ENCODE data around the gene RNF157.
"Not testable (repeated sequence)": the region's sequence is repeated elsewhere in the genome, so short reads cannot be mapped to it uniquely, and the experiment has no call there.

Gene RNF157

DNA sequence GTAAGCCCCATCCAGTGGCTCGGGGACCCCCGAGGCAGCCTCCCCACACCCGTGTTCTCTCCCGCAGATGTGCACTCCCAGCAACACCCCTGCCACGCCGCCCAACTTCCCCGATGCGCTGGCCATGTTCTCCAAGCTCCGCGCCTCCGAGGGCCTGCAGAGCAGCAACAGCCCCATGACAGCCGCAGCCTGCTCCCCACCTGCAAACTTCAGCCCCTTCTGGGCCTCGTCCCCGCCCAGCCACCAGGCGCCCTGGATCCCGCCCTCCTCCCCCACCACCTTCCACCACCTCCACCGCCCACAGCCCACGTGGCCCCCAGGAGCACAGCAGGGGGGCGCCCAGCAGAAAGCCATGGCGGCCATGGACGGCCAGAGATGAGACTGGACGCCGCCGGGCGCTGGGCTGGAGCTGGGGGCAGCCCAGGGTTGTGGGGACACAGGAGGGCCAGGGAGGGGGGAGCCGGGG is 29.9 kb upstream of the RNF157 start:
- no peak for DNase-seq

DNA sequence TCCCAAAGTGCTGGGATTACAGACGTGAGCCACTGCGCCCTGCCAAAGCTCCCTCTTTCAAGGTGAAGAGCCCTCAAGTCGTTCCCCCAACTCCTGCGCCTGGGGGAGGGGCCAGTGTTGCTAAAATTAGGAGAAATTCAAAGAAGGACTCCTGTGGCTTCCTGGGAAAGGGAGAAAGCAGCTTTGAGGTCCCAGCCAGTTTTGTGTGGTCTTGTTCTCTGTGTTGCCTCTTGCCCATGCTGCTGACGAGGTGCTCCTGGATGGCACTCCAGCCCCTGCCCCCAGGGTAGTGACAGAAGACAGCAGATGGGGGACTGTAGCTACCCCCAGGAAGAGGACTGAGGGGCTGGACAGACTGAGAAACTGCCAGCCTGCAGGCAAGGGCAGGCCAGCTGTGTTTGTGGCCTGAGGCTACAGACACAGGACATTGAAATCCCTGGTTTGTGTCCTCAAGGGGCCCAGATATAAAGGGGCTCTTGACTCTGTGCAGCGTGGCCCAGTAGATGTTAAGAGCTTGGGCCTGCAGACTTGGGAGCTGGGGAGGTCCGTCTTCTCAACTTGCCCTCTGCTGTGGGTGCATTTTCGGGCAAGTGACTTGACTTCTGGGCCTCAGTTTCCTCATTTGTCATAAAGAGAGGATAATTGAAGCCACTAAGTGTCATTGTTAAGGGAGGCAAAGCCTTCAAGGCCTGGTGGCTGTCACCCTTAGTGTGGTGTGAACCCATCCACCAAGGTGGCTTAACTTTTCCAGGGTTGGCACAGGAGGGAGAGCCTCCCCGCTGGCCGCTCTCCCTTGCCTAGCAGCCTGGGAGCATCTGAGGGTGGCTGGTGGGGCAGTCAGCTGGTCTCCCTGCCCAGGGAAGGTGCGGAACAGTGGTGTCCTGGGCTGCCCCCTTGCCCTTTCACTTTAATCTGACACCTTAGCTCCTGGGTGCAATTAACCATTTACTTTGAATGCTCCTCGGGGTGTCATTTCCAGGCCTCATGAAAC is 29.0 kb upstream of the RNF157 start:
- DNase-seq = no peak

DNA sequence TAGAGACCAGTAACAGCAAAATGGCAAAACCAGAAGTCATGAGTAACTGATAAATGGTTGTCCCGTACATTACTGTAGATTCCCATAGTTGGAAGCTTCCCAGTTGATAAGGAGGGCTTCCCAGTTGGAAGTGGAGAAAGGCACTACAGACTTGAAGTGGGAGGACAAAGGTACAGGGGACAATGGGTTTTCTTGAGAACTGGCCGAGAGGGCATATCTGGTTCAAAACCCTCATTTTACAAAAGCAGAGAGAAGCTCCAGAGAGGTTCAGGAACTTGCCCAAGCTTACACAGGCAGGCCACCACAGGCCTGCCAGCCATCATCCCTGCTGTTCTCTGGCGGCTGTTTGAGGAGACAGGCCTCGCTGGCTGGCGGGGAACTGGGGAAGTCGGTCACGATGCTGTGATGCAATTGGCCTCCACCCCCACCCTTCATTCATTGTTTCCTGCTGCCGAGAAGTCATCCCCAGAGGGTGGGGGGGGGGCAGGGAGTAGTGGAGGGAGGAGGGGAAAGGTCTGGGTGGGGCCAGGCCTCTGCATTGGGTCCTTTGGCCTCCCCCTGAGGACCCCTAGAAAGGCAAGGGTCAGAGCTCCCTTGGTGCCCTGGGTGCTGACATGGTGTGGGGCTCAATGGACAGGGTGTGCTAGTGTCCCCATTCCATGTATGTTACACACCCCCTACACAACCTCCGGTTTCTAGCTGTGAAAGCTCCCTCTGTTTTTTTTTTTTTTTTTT is 27.9 kb upstream of the RNF157 start:
- peak; percentile 58 for DNase-seq

DNA sequence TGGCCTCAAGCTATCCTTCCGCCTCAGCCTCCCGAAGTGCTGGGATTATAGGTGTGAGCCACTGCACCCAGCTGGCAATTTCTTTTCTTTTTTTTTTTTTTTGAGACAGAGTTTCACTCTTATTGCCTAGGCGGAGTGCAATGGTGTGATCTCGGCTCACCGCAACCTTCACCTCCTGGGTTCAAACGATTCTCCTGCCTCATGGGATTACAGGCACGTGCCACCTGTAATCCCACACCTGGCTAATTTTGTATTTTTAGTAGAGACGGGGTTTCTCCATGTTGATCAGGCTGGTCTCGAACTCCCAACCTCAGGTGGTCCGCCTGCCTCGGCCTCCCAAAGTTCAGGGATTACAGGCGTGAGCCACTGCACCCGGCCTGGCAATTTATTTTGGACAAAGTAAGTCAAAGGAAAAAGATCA is 27.3 kb upstream of the RNF157 start:
- DNase-seq = not testable (repeated sequence)

DNA sequence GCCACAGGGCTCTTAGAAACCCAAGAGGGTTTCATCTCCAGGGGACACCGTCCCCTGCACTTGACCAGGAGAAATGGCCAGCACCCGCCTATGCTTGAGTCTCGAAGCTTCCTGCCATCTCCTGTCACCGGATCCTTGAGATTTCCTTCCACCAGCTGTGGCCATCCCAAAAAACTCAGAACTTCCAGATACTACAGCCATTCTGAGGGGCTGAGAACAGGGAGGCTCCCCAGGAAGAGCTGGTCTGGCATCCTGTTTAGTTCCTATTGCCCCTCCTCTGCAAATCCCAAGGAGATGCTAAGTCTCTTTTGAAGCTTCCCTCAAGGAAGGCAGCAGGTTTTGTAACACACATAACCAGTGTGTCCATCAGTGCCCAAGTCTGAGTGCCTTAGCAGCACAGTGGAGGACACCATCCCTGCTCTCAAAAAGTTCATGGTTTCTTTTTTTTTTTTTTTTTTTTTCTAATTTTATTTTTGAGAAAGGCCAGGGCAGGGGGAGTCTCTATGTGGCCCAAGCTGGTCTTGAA is 26.8 kb upstream of the RNF157 start:
- no peak for DNase-seq

DNA sequence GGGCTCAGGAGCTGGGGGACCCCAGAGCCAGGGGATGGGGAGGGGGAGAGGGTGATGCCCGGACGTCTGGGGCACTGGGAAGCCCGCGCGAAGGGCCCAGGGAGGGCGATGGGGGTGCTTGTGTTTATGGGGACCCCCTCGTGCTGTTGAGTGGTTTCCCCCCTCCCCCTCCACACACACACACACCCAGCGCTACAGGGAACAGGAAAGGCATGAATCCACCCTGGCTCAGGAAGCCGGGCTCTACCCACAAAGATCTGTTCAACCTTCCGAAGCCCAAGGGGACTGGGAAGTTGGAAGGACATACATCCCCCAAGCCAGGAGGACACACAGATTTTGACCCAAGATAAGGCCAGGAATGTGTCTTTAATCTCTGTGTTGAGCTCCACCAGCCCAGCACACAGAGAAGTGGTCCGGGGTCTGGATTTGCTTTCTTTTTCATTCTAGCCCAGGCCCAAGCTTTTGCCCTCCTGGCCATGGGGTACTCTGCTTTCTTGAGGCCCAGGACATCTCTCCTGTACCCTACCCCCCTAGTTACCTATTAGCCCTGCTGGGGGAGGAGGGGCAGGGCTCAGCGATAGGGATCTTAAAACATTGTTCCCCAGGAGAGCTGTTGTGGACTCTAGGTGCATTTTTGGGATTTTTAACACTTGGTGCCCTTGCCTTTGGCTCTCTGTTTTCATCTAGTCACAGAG is 26.1 kb upstream of the RNF157 start:
- DNase-seq = peak; percentile 45

DNA sequence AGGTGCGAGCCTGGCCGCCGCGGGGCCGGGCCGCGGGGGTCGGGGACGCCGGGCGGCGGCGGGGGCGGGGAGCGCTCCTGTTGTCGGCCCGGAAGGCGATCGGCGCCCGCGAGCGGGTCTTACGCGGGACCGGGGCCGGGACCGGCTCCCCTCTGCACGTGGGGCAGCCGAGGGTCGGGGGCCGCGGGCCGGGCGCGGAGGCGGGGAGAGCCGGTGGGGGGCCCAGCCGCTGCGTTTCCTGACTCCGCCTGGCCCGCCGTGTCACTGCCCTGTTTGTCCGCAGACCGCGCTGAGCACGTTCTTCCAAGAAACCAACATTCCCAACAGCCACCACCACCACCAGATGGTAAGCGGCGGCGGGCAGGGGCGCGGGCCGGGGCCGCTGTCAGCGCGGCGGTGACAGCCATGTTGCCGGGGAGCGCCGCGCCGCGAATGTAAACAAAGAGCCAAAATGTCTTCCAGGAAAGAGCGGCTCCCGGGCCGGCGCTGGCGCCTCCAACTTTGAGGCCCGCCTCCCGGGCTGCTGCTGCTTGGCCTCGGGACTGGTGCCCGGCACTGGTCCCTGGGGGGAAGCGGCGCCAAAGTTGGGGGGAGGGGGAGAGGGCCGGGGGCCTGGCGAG is 25.4 kb upstream of the RNF157 start:
- DNase-seq = peak; percentile 56

DNA sequence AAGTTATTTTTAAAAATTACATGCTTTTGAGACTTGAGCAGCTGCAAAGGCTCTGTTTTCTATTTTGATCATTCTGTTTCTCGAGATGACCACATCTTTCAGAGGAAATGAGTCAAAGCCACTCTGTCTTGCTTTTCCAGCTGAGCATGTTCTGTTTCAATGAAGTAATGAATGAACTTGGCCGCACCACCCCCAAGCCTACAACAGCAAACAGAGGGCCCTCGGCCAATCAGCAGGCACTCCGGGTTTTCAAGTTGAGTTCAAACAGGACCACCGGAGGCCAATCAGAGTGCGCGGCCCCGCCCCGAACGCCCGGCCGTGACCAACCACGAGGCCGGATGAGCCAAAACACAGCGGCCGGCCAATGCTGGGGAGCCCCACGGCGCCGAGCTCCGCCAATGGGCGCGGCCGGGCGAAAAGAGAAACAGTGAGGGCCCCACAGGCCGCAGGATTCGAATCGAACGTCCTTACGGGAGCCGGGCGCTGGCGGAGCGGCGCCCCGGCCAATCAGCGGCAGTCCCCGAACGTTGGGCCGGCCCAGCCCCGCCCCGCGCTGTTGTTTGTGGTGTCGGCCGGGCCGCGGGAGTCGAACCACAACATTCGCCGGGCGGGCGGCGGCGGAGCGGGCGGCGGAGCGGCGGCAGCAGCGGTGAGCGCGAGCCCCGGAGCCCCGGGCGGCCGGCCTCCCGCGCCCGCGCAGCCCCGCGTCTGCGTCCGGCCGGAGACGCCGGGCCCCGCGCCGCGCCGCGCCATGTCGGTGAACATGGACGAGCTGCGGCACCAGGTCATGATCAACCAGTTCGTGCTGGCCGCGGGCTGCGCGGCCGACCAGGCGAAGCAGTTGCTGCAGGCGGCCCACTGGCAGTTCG is 24.7 kb upstream of the RNF157 start, which contains the start of gene UBALD2:
UBALD2 (plus strand) TSS at position 594 of the 869 bp plus-strand sequence; CDS start at position 752, 158 bp downstream.
- peak; percentile 100 for DNase-seq

DNA sequence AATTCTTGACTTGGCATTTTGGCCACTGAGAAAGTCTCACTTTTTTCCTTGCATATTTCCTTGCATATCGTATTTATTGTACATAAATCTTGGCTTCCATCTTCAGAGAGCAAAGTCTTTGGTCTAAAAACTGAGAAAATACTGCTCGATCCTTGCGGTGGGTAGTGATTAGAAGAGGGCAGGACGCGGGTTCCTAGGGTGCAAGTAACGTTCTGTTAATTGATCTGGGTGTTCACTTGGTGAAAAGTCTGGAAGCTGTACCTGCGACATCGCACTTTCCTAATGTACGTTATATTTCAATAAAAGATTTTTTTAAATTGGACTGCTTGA is 24.1 kb upstream of the RNF157 start:
- DNase-seq = no peak

DNA sequence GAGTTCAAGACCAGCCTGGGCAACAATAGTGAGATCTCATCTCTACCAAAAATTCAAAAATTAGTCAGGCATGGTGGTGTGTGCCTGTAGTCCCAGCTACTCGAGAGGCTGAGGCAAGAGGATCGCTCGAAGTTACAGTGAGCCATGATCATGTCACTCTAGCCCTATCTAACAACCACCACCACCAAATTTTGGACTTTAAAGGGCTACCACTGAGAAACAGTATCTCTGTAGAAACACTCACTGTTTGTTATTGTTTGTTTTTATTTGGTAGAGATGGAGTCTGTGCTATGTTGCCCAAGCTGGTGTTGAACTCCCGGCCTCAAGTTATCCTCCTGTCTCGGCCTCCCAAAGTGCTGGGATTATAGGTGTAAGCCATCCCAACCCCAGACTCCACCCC is 23.6 kb upstream of the RNF157 start:
- no peak for DNase-seq

DNA sequence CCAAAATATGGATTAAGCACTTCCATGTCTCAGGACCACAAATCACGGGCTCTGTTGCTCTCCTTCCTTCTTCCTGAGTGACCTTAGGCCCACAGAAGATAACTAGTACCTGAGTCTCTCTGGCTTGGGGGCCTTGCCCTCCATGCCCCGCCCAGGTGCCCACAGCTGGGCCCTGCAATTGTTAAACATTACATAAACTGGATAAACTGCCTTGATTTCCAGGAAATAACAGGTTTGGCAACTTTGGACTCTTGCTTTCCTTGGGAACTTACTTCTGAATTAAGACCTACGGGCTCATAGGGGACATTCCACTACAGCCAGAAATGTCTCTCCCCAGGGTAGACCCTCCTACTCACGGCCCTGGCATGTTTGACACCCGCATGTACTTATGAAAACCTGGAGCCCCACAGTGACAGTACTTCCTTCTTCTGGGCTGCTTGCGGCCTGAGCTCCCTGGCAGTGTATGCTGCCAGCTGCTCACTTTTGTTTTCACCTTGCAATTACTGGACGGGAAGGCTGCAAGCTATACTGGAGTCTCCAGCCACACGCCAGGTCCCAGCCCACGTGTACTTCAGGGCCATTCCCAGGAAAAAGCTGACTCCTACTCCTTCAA is 22.5 kb upstream of the RNF157 start:
- DNase-seq = no peak

DNA sequence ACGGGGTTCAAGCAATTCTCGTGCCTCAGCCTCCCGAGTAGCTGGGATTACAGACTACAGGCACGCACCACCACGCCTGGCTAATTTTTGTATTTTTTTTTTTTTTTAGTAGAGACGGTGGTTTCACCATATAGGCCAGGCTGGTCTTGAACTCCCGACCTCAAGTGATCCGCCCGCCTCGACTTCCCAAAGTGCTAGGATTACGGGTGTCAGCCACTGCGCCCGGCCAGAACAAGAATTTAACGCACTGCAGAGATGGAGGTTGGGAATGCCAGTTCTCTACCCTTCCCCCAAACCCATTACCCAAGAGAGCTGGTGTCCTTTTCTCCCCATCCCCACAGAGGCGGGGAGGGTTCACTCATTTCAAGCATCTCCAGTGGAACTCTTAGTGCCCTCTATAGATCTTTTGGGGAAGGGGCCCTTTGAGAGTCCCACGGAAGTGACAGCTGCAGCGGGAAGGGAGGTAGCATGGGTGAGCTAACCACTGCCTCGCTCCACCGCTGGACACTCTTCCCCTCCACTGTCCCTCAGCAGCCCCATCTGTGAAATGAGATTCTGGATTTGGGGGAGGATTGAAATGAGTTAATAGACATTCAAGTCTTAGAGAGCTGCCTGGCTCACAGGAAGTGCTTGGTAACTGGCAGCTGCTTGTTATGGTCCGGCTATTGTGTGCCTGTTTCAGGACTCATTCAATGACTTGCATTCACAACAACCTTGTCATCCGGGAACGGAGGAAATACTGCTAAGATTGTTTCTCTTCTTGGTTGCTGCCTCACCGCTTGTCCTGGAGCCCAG is 21.3 kb upstream of the RNF157 start:
- DNase-seq = no peak

DNA sequence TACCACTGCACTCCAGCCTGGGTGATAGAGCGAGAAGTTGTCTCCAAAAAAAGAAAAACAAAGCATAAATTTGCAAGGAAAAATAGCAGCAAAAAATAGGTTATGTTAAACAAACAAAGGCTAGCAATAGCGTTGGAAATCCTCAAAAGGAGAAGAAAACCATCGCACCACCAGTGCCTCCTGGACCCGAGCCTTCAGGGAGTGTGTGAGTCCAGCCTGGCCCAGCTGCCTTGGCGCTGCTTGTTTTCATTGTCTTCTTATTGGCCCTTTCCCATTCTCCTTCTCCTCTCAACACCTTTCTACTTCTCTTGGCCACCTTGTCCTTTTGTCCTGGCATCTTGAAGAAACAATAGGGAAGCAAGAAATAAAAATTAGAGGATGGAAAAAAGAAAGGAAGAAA is 20.4 kb upstream of the RNF157 start:
- DNase-seq = no peak

DNA sequence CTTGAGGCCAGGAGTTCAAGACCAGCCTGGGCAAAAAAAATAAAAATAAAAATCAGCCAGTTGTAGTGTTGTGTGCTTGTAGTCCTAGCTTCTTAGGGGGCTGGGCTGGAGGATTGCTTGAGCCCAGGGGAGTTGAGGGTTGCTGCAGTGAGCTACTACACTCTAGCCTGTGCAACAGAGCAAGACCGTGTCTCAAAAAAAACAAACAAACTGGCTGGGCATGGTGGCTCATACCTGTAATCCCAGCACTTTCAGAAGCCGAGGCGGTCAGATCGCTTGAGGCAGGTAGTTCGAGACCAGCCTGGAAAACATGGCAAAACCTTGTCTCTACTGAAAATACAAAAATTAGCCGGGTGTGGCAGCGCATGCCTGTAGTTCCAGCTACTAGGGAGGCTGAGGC is 19.9 kb upstream of the RNF157 start:
- no peak for DNase-seq

DNA sequence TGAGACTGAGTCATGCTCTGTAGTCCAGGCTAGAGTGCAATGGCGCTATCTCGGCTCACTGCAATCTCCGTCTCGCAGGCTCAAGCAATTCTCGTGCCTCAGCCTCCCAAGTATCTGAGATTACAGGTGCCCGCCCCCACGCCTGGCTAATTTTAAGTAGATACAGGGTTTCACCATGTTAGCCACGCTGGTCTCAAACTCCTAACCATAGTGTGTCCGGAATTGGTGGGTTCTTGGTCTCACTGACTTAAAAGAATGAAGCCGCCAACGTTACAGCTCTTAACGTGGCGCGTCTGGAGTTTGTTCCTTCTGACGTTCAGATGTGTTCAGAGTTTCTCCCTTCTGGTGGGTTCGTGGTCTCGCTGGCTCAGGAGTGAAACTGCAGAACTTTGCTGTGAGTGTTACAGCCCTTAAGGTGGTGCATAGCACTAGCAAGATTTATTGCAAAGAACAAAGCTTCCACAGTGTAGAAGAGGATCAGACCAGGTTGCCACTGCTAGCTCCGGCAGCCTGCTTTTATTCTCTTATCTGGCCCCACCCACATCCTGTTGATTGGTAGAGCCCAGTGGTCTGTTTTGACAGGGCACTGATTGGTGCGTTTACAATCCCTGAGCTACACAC is 16.2 kb upstream of the RNF157 start:
- not testable (repeated sequence) for DNase-seq

DNA sequence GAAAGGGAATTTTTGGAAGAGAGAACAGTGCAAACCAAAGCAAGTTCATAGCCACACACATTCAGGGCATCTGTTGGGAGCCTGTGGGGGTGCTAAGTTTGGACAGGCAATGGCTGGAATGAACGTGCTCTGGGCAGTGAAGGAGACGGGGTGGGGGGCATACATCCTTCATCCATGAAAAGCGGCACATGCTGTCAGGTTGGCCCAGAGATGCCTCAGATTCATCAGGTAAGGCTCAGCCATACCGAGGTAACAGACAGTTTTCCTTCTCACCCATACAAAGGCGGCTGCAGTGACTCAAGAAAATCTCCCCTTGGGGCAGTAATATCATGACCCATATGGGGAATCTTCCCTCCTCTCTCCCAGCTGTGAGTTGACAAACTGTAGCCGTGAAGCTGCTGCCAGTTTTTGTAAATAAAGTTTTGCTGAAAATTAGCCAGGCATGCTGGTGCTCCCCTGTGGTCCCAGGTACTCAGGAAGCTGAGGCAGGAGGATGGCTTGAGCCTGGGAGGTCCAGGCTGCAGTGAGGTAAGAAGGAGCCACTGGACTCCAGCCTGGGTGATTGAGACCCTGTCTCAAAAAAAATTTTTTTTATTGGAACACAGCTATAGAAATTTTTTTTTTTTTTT is 15.6 kb upstream of the RNF157 start:
- DNase-seq = no peak

DNA sequence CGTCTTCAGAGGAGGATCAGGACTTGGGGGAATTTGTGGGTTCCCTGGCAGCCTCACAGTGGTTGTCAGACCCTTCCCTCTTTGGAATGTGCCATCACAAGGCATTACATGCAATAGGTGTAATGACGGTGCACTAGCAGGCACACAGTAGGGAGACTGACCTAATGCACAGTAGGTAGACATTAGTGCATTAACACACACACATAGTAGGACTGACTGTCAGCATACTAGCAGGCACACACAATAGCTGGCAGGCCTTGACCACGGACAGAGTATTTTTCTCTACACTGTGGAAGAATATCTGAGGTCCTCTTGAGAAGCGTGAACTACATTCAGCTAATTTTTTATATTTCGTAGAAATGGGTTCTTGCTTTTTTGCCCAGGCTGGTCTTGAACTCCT is 14.0 kb upstream of the RNF157 start:
- no peak for DNase-seq

DNA sequence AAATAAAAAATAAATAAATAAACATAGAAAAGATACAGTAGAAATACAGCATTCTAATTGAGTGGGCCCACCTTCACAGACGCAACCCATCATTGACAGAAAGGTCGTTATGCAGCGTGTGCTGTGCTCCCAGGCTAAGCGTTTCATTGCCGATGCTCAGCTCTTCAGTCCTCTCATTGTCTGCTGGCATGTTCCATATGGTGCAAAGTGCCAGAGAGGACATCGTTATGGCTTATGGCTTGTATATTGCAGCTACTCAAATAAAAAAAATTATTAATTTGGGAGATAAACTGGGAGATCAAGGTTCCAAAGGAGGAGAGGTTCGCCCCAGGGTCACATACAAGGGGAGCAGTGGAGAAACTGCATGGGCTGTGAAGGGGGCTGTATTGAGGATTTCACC is 13.5 kb upstream of the RNF157 start:
- DNase-seq = no peak
